ENCODE results near the gene GNG8.

Gene GNG8

DNA sequence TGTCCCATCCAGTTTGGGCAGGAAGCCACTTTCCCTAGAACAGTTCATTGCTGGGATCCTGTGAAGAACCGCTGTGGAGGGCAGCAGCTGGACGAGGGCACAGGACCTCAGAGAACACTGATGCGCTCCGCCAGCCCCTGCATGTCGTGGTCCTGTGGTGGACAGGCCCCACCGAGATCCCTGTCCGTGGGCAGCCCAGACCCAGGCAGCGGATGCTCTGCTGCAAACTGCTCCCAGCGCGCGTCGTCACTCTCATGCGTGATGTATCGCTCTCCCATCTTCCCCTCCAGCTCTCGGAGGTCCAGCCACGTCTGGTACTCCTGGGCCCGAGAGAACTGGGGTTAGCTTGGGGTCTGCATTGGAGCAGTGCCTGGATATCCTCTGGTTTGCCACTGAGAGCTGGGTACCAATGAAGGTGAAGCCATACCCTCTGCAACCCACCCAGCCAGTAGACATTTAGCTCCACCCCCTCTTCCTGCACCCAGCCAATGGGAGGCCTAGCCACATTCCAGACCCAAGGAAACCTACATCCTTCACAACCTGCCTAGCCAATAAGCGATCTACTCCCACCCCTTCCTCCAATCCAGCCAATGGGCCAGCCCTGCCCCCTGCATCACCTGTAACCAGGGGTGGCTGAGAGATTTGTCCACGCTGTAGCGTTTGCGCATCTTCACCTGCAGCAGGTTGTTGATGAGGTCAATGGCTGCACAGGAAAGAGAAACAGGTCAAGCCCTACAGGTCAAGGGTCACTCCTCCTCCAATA, 38.6 kb upstream of the GNG8 start:
- DNase-seq: no peak
- no peaks in the 10 kb centered on the region for H3K27me3 ChIP-seq (replicated peaks; ENCODE audit: insufficient read depth, low read length)

DNA sequence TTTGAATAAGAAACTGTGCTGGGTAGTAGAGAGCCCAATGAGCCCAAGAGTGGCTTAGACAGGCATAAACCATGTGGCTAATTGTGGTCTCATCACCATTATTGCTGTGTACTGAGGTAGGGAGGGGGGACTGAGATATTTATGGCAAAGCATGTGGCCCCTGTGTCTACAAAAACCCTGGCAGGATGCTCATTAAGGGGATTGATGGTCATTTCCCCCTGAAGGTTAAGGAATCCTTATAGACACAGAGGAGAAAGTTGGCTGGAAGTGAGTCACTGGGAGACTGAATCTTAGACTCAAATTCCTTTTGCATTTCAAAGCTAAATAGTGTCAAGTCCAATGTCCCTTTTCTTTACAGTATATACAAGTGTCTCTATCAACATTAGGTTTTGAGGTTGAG, 34.8 kb upstream of the GNG8 start:
- DNase-seq: no peak
- TF ChIP-seq, protein P1, sequence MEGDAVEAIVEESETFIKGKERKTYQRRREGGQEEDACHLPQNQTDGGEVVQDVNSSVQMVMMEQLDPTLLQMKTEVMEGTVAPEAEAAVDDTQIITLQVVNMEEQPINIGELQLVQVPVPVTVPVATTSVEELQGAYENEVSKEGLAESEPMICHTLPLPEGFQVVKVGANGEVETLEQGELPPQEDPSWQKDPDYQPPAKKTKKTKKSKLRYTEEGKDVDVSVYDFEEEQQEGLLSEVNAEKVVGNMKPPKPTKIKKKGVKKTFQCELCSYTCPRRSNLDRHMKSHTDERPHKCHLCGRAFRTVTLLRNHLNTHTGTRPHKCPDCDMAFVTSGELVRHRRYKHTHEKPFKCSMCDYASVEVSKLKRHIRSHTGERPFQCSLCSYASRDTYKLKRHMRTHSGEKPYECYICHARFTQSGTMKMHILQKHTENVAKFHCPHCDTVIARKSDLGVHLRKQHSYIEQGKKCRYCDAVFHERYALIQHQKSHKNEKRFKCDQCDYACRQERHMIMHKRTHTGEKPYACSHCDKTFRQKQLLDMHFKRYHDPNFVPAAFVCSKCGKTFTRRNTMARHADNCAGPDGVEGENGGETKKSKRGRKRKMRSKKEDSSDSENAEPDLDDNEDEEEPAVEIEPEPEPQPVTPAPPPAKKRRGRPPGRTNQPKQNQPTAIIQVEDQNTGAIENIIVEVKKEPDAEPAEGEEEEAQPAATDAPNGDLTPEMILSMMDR (IDR thresholded peaks at IDR 0.05; ENCODE audit: low read length): no peak
- no peak for TF ChIP-seq EZH2phosphoT487 (IDR thresholded peaks at IDR 0.05; ENCODE audit: low read length)
- TF ChIP-seq EZH2 (optimal IDR thresholded peaks at IDR 0.05; ENCODE audit: low read depth, low read length): no peak
- Histone ChIP-seq H2AFZ (ENCODE audit: low read length) (no peak overlapping the region), H3K4me3 (ENCODE audit: low read length) (no peak overlapping the region), H3K36me3 (replicated peaks; ENCODE audit: insufficient read depth, low read length) (peaks cover 15% of the 10 kb centered on the region), H3K79me2 (ENCODE audit: low read length) (no peaks in the 10 kb centered on the region), H3K27ac (ENCODE audit: low read length) (no peak overlapping the region), H3K4me1 (ENCODE audit: low read length) (no peaks in the 10 kb centered on the region), H3K27me3 (replicated peaks; ENCODE audit: insufficient read depth, low read length) (no peaks in the 10 kb centered on the region), H3K4me2 (ENCODE audit: low read depth, low read length) (no peak overlapping the region), H3K9ac (ENCODE audit: low read length) (no peak overlapping the region), H3K9me2 (replicated peaks; ENCODE audit: insufficient read depth, low read length) (no peaks in the 10 kb centered on the region), H4K20me1 (ENCODE audit: insufficient read depth, low read length) (no peaks in the 10 kb centered on the region), H3K9me3 (replicated peaks; ENCODE audit: insufficient read depth, low read length) (no peaks in the 10 kb centered on the region), H3F3A (ENCODE audit: insufficient read depth, low read length) (0 out of 2 replicates have a peak, but pooled peaks cover 11% of the 10 kb centered on the region)

More for the DNA sequence above, 38.6 kb upstream of the GNG8 start:
- peaks cover 15% of the 10 kb centered on the region for H3K36me3 ChIP-seq (replicated peaks; ENCODE audit: insufficient read depth, low read length)
- 0 out of 2 replicates have a peak, but pooled peaks cover 11% of the 10 kb centered on the region for H3F3A ChIP-seq (ENCODE audit: insufficient read depth, low read length)
- TF ChIP-seq EZH2phosphoT487 (IDR thresholded peaks at IDR 0.05; ENCODE audit: low read length) (no peak), EZH2 (optimal IDR thresholded peaks at IDR 0.05; ENCODE audit: low read depth, low read length) (no peak)
- TF ChIP-seq, protein P1 (IDR thresholded peaks at IDR 0.05; ENCODE audit: low read length): no peak
- peaks cover 19% of the 10 kb centered on the region for H3K79me2 ChIP-seq (ENCODE audit: low read length)
- H3K9me2 ChIP-seq (replicated peaks; ENCODE audit: insufficient read depth, low read length): no peaks in the 10 kb centered on the region
- H4K20me1 ChIP-seq (ENCODE audit: insufficient read depth, low read length): peaks cover 10% of the 10 kb centered on the region; the same call in 1 of the 2 replicates
- no peak overlapping the region for H2AFZ ChIP-seq (ENCODE audit: low read length)
- no peaks in the 10 kb centered on the region for H3K9me3 ChIP-seq (replicated peaks; ENCODE audit: insufficient read depth, low read length)
- H3K27ac ChIP-seq (ENCODE audit: low read length): no peak overlapping the region
- no peaks in the 10 kb centered on the region for H3K4me1 ChIP-seq (ENCODE audit: low read length)
- no peak overlapping the region for H3K9ac ChIP-seq (ENCODE audit: low read length)
- H3K4me3 ChIP-seq (ENCODE audit: low read length): no peak overlapping the region
- no peak overlapping the region for H3K4me2 ChIP-seq (ENCODE audit: low read depth, low read length)

DNA sequence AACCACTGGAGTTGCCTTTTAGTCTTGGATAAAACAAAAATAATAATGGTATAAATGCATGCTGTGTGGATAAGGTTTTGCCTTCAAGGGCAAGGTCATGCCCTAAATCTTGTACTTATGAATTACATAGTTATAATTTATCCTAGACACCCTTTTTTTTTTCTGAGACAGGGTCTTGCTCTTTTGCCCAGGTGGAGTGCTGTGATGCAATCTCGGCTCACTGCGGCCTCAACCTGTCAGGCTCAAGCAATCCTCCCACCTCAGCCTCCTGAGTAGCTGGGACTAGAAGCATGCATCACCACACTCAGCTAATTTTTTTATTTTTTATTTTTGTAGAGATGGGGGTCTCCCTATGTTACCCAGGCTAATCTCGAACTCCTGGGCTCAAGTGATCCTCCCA, 32.7 kb upstream of the GNG8 start:
- Histone ChIP-seq H3K36me3 (replicated peaks; ENCODE audit: insufficient read depth, low read length) (0 out of 2 replicates have a peak, but pooled peaks cover under 1% of the 10 kb centered on the region), H3K9ac (ENCODE audit: low read length) (no peak overlapping the region), H3K9me3 (replicated peaks; ENCODE audit: insufficient read depth, low read length) (no peaks in the 10 kb centered on the region), H3K79me2 (ENCODE audit: low read length) (no peaks in the 10 kb centered on the region), H2AFZ (ENCODE audit: low read length) (no peak overlapping the region), H3K4me3 (ENCODE audit: low read length) (no peak overlapping the region), H3K4me1 (ENCODE audit: low read length) (no peaks in the 10 kb centered on the region), H3K9me2 (replicated peaks; ENCODE audit: insufficient read depth, low read length) (no peaks in the 10 kb centered on the region), H4K20me1 (ENCODE audit: insufficient read depth, low read length) (no peaks in the 10 kb centered on the region), H3F3A (ENCODE audit: insufficient read depth, low read length) (0 out of 2 replicates have a peak, but pooled peaks cover 5% of the 10 kb centered on the region), H3K4me2 (ENCODE audit: low read depth, low read length) (no peak overlapping the region), H3K27ac (ENCODE audit: low read length) (no peak overlapping the region), H3K27me3 (replicated peaks; ENCODE audit: insufficient read depth, low read length) (peaks cover 11% of the 10 kb centered on the region)
- TF ChIP-seq EZH2phosphoT487 (IDR thresholded peaks at IDR 0.05; ENCODE audit: low read length): no peak
- TF ChIP-seq EZH2 (optimal IDR thresholded peaks at IDR 0.05; ENCODE audit: low read depth, low read length): no peak
- TF ChIP-seq, protein P1 (IDR thresholded peaks at IDR 0.05; ENCODE audit: low read length): no peak
- no peak for DNase-seq

Measured in MM.1S (cell line).